Measurements from ENCODE around the gene ATP10A. TPM values are rescaled to one million over a fixed set of nuclear protein-coding genes. Genes with fewer than 3 reads are reported as not detected.

Gene ATP10A
- total RNA-seq, 1 donor from 2014 or later = 71.9 TPM

DNA sequence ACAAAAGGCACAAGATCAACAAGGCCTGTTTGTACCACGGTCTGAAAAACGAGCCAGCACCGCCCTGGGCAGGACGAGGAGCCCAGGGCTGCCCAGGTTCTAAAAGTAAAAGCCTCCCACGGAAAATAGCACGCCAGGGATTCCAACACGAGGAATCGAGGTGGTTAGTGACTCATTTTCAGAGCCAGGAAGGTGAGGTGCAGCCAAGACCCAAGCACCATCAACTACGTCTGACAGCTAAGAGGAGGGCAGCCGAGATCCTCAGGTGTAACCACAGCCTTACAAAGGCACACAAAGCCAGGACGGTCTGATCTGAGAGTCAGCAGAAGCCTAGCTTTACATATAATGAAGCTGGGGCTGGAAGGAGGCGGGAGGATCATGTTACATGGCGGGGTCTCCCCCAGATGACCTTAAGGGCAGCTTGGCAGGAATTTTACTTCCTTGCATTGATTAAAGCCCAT is 52.5 kb downstream of the ATP10A start:
- Mint-ChIP-seq H3K4me1 (ENCODE audit: unreplicated experiment) (peaks cover 67% of the 10 kb centered on the region), H3K27ac (ENCODE audit: unreplicated experiment) (peak overlapping the region; percentile 2), H3K4me3 (ENCODE audit: unreplicated experiment) (no peak overlapping the region), H3K36me3 (ENCODE audit: unreplicated experiment) (peaks cover 9% of the 10 kb centered on the region), H3K27me3 (ENCODE audit: unreplicated experiment) (no peaks in the 10 kb centered on the region), H3K9me3 (ENCODE audit: unreplicated experiment) (no peaks in the 10 kb centered on the region)
- TF ChIP-seq, protein P1, sequence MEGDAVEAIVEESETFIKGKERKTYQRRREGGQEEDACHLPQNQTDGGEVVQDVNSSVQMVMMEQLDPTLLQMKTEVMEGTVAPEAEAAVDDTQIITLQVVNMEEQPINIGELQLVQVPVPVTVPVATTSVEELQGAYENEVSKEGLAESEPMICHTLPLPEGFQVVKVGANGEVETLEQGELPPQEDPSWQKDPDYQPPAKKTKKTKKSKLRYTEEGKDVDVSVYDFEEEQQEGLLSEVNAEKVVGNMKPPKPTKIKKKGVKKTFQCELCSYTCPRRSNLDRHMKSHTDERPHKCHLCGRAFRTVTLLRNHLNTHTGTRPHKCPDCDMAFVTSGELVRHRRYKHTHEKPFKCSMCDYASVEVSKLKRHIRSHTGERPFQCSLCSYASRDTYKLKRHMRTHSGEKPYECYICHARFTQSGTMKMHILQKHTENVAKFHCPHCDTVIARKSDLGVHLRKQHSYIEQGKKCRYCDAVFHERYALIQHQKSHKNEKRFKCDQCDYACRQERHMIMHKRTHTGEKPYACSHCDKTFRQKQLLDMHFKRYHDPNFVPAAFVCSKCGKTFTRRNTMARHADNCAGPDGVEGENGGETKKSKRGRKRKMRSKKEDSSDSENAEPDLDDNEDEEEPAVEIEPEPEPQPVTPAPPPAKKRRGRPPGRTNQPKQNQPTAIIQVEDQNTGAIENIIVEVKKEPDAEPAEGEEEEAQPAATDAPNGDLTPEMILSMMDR (IDR thresholded peaks at IDR 0.05) = no peak
- DNase-seq (ENCODE audit: extremely low spot score, unreplicated experiment) = peak; percentile 53

DNA sequence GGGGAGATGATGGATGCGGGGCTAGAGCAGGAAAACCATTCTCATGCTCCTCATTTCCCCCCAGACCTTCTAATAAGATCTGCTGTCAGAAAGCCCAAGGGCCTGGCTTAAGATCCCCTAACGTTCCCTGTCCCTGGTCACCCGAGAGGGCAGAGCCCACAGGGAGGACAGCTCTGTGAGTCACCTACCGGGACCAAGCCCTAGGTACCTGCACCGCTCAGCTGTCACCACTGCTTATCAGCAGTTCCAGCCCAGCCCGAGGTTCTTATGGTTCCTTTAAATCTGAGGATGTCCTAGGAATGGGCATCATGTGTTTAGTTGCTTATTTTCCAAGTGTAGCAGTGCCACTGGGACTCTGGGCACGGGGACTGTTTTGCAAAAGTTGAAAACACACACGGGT is 53.0 kb downstream of the ATP10A start:
- H3K36me3 Mint-ChIP-seq (ENCODE audit: unreplicated experiment) = peaks cover 9% of the 10 kb centered on the region
- peaks cover 63% of the 10 kb centered on the region for H3K4me1 Mint-ChIP-seq (ENCODE audit: unreplicated experiment)
- H3K9me3 Mint-ChIP-seq (ENCODE audit: unreplicated experiment) = no peaks in the 10 kb centered on the region
- TF ChIP-seq, protein P1 (IDR thresholded peaks at IDR 0.05) = no peak
- H3K4me3 Mint-ChIP-seq (ENCODE audit: unreplicated experiment) = no peak overlapping the region
- DNase-seq (ENCODE audit: extremely low spot score, unreplicated experiment) = peak; percentile 40
- H3K27ac Mint-ChIP-seq (ENCODE audit: unreplicated experiment) = no peak overlapping the region
- H3K27me3 Mint-ChIP-seq (ENCODE audit: unreplicated experiment) = no peaks in the 10 kb centered on the region

DNA sequence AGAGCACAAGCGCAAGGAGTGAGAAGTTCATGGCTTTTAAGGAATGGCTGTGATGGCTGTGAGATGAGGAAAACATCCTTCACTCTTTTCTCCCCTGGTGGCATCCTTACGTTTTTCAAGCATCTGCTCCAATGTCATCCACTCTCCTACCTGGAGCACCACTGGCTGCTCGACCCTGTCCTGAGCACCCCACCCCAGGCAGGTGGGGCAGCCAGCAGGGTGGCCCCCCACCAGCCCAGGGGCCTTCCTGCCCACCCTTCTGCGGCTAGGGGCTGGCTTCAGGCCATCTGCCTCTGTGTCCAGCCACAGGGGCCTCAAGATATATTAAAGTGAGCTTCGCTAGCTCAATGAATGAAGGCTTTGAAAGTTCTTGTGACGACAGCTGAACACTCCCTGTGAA is 56.1 kb downstream of the ATP10A start:
- Mint-ChIP-seq H3K36me3 (ENCODE audit: unreplicated experiment) (peaks cover 7% of the 10 kb centered on the region), H3K4me3 (ENCODE audit: unreplicated experiment) (no peak overlapping the region), H3K27me3 (ENCODE audit: unreplicated experiment) (no peaks in the 10 kb centered on the region), H3K9me3 (ENCODE audit: unreplicated experiment) (no peaks in the 10 kb centered on the region), H3K4me1 (ENCODE audit: unreplicated experiment) (peaks cover 41% of the 10 kb centered on the region), H3K27ac (ENCODE audit: unreplicated experiment) (peak overlapping the region; percentile 60)
- TF ChIP-seq, protein P1 (IDR thresholded peaks at IDR 0.05) = no peak
- peak; percentile 60 for DNase-seq (ENCODE audit: extremely low spot score, unreplicated experiment)

DNA sequence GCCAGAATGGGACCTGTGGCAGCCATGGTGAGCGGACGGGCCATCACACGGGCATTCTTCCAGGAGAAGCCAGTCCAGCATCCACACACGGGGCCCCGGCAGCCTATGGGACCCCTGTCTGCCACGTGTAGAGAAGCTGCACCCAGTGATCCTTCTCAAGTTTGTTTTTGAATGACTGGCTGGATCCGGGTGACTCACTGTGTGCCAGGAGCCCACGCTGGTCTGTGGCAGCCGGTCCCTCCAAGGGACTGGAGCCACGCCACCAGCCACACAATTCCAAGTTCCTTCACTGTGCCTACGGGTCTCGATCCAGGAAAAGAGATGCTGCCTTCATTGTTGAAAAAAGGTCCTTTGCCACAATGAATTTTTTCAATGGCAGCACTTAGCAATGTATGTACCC is 58.1 kb downstream of the ATP10A start:
- H3K27me3 Mint-ChIP-seq (ENCODE audit: unreplicated experiment) = no peaks in the 10 kb centered on the region
- H3K27ac Mint-ChIP-seq (ENCODE audit: unreplicated experiment) = no peak overlapping the region
- TF ChIP-seq, protein P1 (IDR thresholded peaks at IDR 0.05) = no peak
- peak; percentile 68 for DNase-seq (ENCODE audit: extremely low spot score, unreplicated experiment)
- H3K9me3 Mint-ChIP-seq (ENCODE audit: unreplicated experiment) = no peaks in the 10 kb centered on the region
- peaks cover 34% of the 10 kb centered on the region for H3K4me1 Mint-ChIP-seq (ENCODE audit: unreplicated experiment)
- H3K36me3 Mint-ChIP-seq (ENCODE audit: unreplicated experiment) = peaks cover 8% of the 10 kb centered on the region
- no peak overlapping the region for H3K4me3 Mint-ChIP-seq (ENCODE audit: unreplicated experiment)

DNA sequence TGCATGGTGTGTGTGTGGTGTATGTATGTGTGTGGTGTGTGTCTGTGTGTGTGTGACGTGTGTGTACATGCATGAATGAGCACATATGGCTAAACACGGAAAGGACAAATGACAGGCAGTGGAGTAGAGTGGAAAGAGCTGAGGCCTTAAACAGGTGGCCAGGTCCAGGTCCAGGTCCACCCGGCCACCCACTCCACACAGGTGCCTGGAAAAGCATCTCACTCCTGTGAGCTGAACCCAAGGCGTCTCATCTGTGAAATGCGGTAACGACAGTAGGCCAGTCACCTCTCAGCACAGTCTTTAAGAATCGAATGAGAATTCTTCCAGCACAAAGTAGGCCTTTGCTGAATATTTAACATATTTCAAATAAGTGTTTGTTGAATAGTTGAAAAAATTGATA is 58.7 kb downstream of the ATP10A start:
- Mint-ChIP-seq H3K4me1 (ENCODE audit: unreplicated experiment) (peaks cover 39% of the 10 kb centered on the region), H3K27ac (ENCODE audit: unreplicated experiment) (no peak overlapping the region), H3K27me3 (ENCODE audit: unreplicated experiment) (no peaks in the 10 kb centered on the region), H3K4me3 (ENCODE audit: unreplicated experiment) (no peak overlapping the region), H3K9me3 (ENCODE audit: unreplicated experiment) (no peaks in the 10 kb centered on the region), H3K36me3 (ENCODE audit: unreplicated experiment) (peaks cover 8% of the 10 kb centered on the region)
- no peak for DNase-seq (ENCODE audit: extremely low spot score, unreplicated experiment)
- TF ChIP-seq, protein P1 (IDR thresholded peaks at IDR 0.05) = no peak

Measured in osteocyte (in vitro differentiated cells).